Measurements from ENCODE around the gene SOHLH1.

Gene SOHLH1

DNA sequence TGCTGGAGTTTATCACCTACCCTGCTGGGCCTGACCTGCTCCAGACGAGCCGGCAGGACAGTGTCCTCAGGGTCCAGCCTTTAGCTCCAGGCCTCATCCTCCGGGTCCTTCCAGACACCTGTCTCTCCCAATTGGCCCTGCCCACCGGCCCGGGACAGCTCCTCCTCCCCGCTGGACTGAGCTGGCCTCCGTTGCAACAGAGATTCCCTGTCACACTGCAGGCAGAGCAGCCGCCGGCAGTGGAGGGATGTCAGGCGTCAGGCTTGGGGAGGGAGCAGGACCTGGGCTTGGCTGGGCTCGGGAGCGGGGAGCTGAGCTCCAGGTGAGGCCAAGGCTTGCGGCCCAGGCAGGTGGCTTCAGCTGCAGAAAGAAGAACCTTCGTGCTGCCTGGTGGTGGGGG, 4.4 kb upstream of the SOHLH1 start:
- no peak for DNase-seq (ENCODE audit: low spot score)

- DNase-seq (ENCODE audit: low spot score), result peak; percentile 40
Measured at GRCh38 chr9:135701959-135702721, 2.9 kb upstream of the SOHLH1 start, which contains the start of gene KCNT1. TSS of gene KCNT1 (plus strand) at chr9:135702185. CDS start at chr9:135702259, 74 bp downstream.

- no peak for DNase-seq (ENCODE audit: low spot score)
Measured at GRCh38 chr9:135701067-135701958, 2.0 kb upstream of the SOHLH1 start.

DNA sequence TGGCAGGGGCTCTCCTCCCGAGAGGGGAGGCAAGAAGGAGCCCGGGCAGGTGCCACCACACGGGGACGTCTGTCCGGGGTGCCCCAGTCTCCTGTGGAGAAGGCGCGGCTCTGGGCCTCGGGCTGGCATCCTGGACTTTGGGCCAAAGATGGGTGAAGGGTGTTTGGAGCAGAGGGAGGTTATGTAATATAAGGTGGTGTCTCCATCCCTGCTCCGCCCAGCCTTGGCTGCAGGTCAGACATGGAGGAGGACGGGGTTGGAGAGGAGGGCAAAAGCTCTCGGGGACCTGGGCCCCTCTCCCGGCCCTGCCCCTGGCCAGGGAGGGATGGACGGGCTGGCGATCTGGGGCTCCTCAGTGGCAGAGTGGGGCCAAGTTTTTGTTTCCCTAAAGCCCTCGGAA, 1.2 kb upstream of the SOHLH1 start:
- DNase-seq (ENCODE audit: low spot score), result no peak

GRCh38 chr9:135698767-135699166, 514 bp downstream of the SOHLH1 start:
- no peak for DNase-seq (ENCODE audit: low spot score)

- no peak for DNase-seq (ENCODE audit: low spot score)
Measured at GRCh38 chr9:135698236-135698635, 1.0 kb downstream of the SOHLH1 start.

DNA sequence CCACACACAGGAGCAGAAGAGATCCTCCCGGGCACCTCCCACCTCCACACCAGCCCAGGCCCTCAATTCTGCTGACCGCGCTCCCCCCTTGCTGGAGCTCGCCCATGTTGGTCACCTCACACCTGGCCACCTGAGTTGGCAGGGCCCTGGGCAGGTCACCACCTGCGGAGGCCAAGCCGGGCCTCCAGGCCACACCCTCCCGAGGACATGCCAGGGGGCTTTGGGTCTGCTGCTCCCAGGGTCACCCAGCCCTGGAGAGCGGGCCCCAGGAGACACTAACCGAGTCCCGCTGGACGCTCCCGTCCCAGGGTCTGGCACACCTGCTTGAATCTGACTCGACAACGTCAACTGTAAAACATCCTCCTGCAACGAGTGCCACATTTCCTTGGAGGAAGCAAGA, 2.1 kb downstream of the SOHLH1 start:
- no peak for DNase-seq (ENCODE audit: low spot score)

- DNase-seq (ENCODE audit: low spot score), result no peak
Measured at GRCh38 chr9:135696446-135696845, 2.8 kb downstream of the SOHLH1 start.

GRCh38 chr9:135695642-135696041, 3.6 kb downstream of the SOHLH1 start:
- no peak for DNase-seq (ENCODE audit: low spot score)

- no peak for DNase-seq (ENCODE audit: low spot score)
Measured at GRCh38 chr9:135695036-135695435, 4.2 kb downstream of the SOHLH1 start.

DNA sequence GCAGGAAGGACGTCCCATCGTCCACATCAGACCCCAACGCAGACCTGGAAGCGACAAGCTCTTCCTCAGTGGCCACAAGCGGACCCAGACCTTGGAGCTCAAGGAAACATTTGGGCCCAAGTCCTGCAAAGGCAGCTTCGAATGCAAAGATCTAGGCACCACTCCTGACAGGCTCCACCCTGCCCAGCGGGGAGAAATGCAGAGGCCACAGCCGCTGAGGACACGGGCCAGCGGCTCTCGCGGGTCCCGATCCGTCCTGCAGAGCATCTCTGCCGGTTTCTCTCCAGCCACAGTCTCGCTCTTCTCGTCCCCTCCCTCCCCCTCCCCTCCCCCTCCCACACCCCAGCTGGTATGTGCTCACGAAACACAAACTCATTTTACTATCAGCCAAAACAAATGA, 4.9 kb downstream of the SOHLH1 start:
- no peak for DNase-seq (ENCODE audit: low spot score)

DNA sequence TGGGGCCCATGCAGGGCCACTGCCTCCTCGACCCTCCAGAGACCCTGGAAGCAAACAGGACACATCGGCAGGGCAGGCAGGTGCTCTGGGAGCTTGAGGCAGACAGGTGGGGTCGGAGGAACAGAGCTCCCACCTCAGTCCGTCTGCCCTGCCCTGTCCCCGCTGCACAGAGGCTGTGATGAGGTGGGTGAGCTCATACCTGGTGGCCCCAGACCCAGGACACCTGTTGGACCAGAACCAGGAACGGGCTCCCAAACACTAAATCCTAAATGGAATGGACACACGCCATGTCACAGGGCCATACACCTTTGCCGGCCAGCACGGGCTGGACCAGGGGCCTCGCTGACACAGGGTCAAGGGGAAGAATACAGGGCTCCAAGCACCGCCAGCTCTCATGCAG, 5.5 kb downstream of the SOHLH1 start:
- DNase-seq (ENCODE audit: low spot score), result no peak

GRCh38 chr9:135693265-135693664, 6.0 kb downstream of the SOHLH1 start:
- no peak for DNase-seq (ENCODE audit: low spot score)

DNA sequence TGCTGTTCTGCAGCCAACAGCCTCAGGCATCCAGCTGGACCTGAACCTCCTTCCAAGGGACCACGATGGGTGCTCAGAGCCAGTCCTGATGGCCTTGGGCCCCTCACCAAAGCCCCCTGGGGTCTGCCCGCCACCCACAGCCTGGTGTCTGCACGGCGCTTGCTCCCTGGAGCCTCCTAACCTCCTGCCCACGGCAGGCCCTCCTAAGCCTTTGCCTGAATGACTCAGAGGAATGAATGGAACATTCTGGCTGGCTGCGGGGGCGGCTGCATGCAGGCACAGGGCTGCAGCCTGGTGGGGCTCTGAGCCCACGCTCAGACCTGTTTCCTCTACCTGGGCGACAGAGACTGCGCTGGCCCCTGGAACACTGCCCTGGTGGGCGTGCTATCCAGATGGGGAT, 6.9 kb downstream of the SOHLH1 start:
- DNase-seq (ENCODE audit: low spot score), result peak; percentile 49

GRCh38 chr9:135690836-135691570, 8.3 kb downstream of the SOHLH1 start:
- no peak for DNase-seq (ENCODE audit: low spot score)

DNA sequence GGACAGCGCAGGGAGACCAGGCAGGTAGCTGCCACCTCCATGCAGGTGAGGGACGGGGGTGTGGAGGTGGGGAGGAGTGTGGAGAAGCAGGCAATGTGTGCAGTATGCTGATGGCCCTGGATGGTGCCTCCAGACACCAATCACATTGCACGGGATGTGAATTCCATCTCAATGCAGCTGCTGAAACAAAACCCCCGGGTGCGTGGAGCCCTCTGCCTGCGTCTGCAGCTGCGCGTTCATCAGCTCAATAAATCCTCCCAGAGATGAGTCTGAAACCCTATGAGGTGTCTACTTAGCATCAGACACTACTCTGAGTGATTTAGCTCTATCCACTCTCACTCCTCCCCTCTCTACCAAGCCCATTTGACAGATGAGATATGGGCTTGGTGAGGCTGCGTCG, 10.3 kb downstream of the SOHLH1 start:
- no peak for DNase-seq (ENCODE audit: low spot score)

DNA sequence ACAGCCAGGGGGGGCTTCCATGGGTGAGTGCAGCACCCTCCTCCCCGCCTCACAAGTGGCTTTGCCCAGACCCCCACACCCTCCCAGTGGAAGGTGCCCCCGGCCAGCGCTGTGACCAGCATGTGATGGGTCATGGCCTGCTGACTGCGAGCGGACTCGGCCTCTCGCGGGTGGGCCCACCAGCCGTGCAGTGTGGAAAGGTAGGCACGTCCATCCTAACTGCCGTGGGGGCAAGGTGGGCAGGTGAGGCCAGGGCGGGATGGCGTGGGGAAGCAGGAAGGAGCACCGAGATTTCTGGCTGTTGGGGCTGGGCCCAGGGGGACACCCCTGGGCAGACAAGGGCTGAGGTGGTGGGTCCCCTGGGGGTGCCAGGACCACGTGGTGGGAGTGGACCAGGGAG, 12.1 kb downstream of the SOHLH1 start:
- DNase-seq (ENCODE audit: low spot score), result no peak

DNA sequence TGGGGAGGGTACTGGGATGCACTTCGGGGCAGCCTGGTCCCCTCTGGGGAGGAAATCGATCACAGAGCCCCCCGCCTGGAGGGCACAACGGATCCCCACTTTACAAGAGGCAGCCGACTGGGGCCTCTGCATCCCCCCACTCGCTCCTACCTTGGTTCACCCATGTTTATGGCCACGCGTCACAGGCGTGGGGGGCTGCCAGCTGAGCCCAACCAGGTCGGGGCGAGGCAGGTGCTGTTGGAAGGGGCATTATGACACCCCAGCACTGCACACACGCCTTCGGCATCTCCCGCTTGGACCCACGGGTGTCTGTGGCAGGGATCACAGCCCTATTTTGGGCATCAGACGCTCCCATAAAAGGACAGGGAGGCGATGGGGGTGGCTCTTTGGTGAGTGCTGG, 14.6 kb downstream of the SOHLH1 start:
- DNase-seq (ENCODE audit: low spot score), result no peak

DNA sequence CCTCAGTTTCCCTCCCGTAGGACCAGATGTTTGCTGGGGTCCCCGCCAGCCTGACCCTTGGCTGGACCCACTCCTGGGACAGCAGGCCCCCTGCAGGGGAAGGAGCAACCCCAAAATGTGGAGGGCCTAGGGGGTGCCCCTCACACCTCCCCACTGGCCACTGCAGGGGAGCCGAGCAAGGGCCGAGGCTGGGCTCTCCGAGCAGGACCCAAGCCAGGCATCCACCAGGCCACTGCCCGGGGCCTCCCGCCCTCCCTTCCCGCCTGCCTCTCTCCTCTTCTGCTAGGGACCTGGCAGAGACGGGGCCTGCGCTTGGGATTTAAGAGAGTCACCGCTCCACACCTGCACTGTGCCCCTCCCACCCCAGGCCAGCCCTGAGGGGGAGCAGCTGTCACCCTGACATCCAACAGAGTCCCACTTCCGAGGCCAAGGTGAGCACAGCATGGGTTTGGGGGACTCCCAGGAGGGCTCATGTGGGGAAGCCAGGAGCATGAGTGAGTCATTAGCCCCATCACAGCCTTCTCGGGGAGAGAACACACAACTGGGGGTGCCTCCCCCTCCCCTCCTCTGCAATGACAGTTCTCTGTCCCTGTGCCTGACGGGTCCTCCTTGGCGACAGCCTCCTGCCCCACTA, 15.8 kb downstream of the SOHLH1 start:
- no peak for DNase-seq (ENCODE audit: low spot score)

GRCh38 chr9:135681161-135681560, 18.1 kb downstream of the SOHLH1 start:
- DNase-seq (ENCODE audit: low spot score), result no peak

DNA sequence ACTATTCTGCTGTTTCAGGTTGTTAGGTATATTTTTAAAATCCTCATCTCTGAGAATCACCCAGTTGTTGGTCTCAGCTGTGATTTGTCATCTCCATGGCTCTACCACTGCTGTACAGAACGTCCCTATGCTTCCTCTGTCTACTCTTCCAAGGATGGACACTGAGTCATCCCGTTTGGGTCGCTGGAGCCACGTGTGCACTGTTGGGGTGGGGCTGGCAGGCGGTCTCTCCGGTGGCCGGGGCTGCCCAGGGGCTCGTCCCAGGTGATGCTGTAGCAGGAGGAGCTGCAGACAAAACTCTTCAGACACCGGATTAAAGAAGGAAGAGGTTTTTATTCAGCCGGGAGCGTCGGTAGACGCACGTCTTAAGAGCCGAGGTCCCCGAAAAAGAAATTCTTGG, 19.2 kb downstream of the SOHLH1 start:
- DNase-seq (ENCODE audit: low spot score), result no peak
